Breast epithelium (tissue), 4 donors: ENCODE measurements around the gene KCNN3. TPM values are rescaled to one million over a fixed set of nuclear protein-coding genes. Genes with fewer than 3 reads are reported as not detected.

ENCODE experiments used
- DNase-seq, 2 donors: peaks; one replicate each; pipeline ENCODE4 v3.0.0-alpha.2; 2019; ENCODE audit warnings: low spot score in 2 of 2
- H3K27ac ChIP-seq, 2 donors: fragments of 200-600 bp; sonication (generic) in 1 of 2; one replicate each; pipeline ENCODE4 v1.5.1; 2016 to 2019; ENCODE audit warnings: mild to moderate bottlenecking in 1 of 2
- H3K27me3 ChIP-seq, 2 donors: fragments of 200-600 bp; sonication (generic) in 1 of 2; one replicate each; pipeline versions ENCODE4 v1.5.1 to v1.6.0; 2017 to 2019; ENCODE audit warnings: control low read depth in 1 of 2, mild to moderate bottlenecking in 1 of 2
- H3K36me3 ChIP-seq: fragments of 200-600 bp; one replicate; pipeline ENCODE4 v1.5.1; 2019
- H3K4me1 ChIP-seq, 2 donors: fragments of 200-600 bp; sonication (generic); one replicate each; pipeline ENCODE4 v1.5.1; 2016 to 2019; ENCODE audit warnings: control low read depth in 1 of 2
- H3K4me3 ChIP-seq, 3 donors: fragments of 200-600 bp; sonication (generic); 1 replicate in 2 of 3; 2 replicates in 1 of 3; pipeline ENCODE4 v1.5.1; 2016 to 2019; ENCODE audit warnings: mild to moderate bottlenecking in 3 of 3, moderate library complexity in 2 of 3
- H3K9me3 ChIP-seq, 2 donors: fragments of 200-600 bp; sonication (generic) in 1 of 2; one replicate each; pipeline ENCODE4 v1.5.1; 2016 to 2019; ENCODE audit warnings: control low read depth in 1 of 2
- CTCF ChIP-seq, 3 donors: fragments of 450-650 bp; IDR thresholded peaks; one replicate each; pipeline ENCODE4 v1.5.1; 2016 to 2017; ENCODE audit warnings: antibody characterized with exemption in 3 of 3, mild to moderate bottlenecking in 3 of 3, moderate library complexity in 3 of 3
- POLR2A ChIP-seq: fragments of 450-650 bp; IDR thresholded peaks from one replicate; pipeline ENCODE4 v1.6.1; 2016; ENCODE audit warnings: antibody characterized with exemption, mild to moderate bottlenecking, moderate library complexity
- POLR2AphosphoS5 ChIP-seq, 3 donors: sonication (generic); formaldehyde crosslinking; IDR thresholded peaks; one replicate each; pipeline ENCODE4 v1.6.1; 2017; ENCODE audit warnings: antibody characterized with exemption in 3 of 3
- intact Hi-C: fragments of 100-400 bp; cut with DNase I; formaldehyde crosslinking; loops from one replicate; pipeline ENCODE4 v1.15.1; 2023; ENCODE audit warnings: low total_unique reads
- total RNA-seq, 3 donors: library from RNA; depleted of rRNA; stranded (reverse); fragments of >200 nt; gene quantifications; one replicate each; pipeline ENCODE4 v1.1.0, GENCODE V29; 2016

Gene KCNN3
- total RNA-seq, 3 donors from 2014 or later = 0.96 to 1.6 (median 1.0) TPM

GRCh38 chr1:154661110-154661509 is 209.0 kb downstream of the KCNN3 start:
- Histone ChIP-seq H3K27me3 (no peaks in the 10 kb centered on the region), H3K27ac (no peak overlapping the region), H3K4me1 (no peaks in the 10 kb centered on the region), H3K36me3 (no peaks in the 10 kb centered on the region), H3K9me3 (no peaks in the 10 kb centered on the region), H3K4me3 (no peak overlapping the region)
- TF ChIP-seq POLR2A = no peak
- TF ChIP-seq POLR2AphosphoS5 (IDR thresholded peaks at IDR 0.05) = no peak
- no peak for TF ChIP-seq CTCF (IDR thresholded peaks at IDR 0.05)
- no peak for DNase-seq
- intact Hi-C loops = no loop called here

GRCh38 chr1:154659823-154660592 is 210.1 kb downstream of the KCNN3 start:
- Histone ChIP-seq H3K4me1 (no peaks in the 10 kb centered on the region), H3K27me3 (no peaks in the 10 kb centered on the region), H3K4me3 (no peak overlapping the region), H3K36me3 (no peaks in the 10 kb centered on the region), H3K9me3 (no peaks in the 10 kb centered on the region), H3K27ac (no peak overlapping the region)
- TF ChIP-seq CTCF (IDR thresholded peaks at IDR 0.05) (no peak), POLR2A (no peak), POLR2AphosphoS5 (IDR thresholded peaks at IDR 0.05) (no peak)
- no peak for DNase-seq
- intact Hi-C loops = no loop called here

GRCh38 chr1:154657556-154657955 is 212.5 kb downstream of the KCNN3 start:
- Histone ChIP-seq H3K27me3 (no peaks in the 10 kb centered on the region), H3K4me1 (no peaks in the 10 kb centered on the region), H3K9me3 (no peaks in the 10 kb centered on the region), H3K4me3 (no peak overlapping the region), H3K36me3 (no peaks in the 10 kb centered on the region), H3K27ac (no peak overlapping the region)
- intact Hi-C loops = no loop called here
- no peak for TF ChIP-seq POLR2A
- no peak for TF ChIP-seq POLR2AphosphoS5 (IDR thresholded peaks at IDR 0.05)
- no peak for TF ChIP-seq CTCF (IDR thresholded peaks at IDR 0.05)
- DNase-seq = no peak

- no peak overlapping the region for H3K4me3 ChIP-seq
- intact Hi-C loops = no loop called here
- DNase-seq = no peak
- H3K27me3 ChIP-seq = no peaks in the 10 kb centered on the region
- H3K4me1 ChIP-seq = no peaks in the 10 kb centered on the region
- no peak for TF ChIP-seq POLR2A
- no peak for TF ChIP-seq POLR2AphosphoS5 (IDR thresholded peaks at IDR 0.05)
- TF ChIP-seq CTCF (IDR thresholded peaks at IDR 0.05) = no peak
- no peaks in the 10 kb centered on the region for H3K9me3 ChIP-seq
- H3K36me3 ChIP-seq = no peaks in the 10 kb centered on the region
- no peak overlapping the region for H3K27ac ChIP-seq
Observed at GRCh38 chr1:154652893-154653292, 217.2 kb downstream of the KCNN3 start.

Other genes starting within 250 kb of the KCNN3 start
- gene PMVK, start 66.4 kb upstream of the KCNN3 start, total RNA-seq = 10 to 100 TPM; 15.0 to 16.7 (median 16.4) TPM
- 100 to 1,000 TPM in 2 of 3 donors, 10 to 100 TPM in 1; 79.3 to 156 (median 105) TPM for gene PBXIP1, start 85.8 kb upstream of the KCNN3 start, total RNA-seq
- gene PYGO2, start 91.5 kb upstream of the KCNN3 start, total RNA-seq = 10 to 100 TPM; 14.6 to 26.2 (median 20.3) TPM
- gene SHC1, start 100.5 kb upstream of the KCNN3 start, total RNA-seq = 100 to 1,000 TPM in 2 of 3 donors, 10 to 100 TPM in 1; 94.4 to 177 (median 134) TPM
- 100 to 1,000 TPM in 1 of 3 donors, 10 to 100 TPM in 2; 44.6 to 104 (median 47.3) TPM for gene CKS1B, start 104.4 kb upstream of the KCNN3 start, total RNA-seq
- gene FLAD1, start 113.1 kb upstream of the KCNN3 start, total RNA-seq = 10 to 100 TPM; 27.0 to 42.7 (median 39.3) TPM
- not detected for gene LENEP, start 123.3 kb upstream of the KCNN3 start, total RNA-seq
- gene ZBTB7B, start 132.5 kb upstream of the KCNN3 start, total RNA-seq = 10 to 100 TPM; 45.6 to 82.5 (median 53.4) TPM
- gene DCST2, start 163.5 kb upstream of the KCNN3 start, total RNA-seq = 1 to 10 TPM in 2 of 3 donors, under 1 TPM in 1; 0.48 to 4.4 (median 3.3) TPM
- gene DCST1, start 163.5 kb upstream of the KCNN3 start, total RNA-seq = under 1 TPM; 0.16 to 0.66 (median 0.44) TPM
- 100 to 1,000 TPM in 2 of 3 donors, 10 to 100 TPM in 1; 97.8 to 155 (median 109) TPM for gene ADAM15, start 181.0 kb upstream of the KCNN3 start, total RNA-seq
- gene EFNA4, start 193.5 kb upstream of the KCNN3 start, total RNA-seq = 10 to 100 TPM in 2 of 3 donors, 1 to 10 TPM in 1; 4.8 to 26.6 (median 23.9) TPM
- 1 to 10 TPM; 1.6 to 7.2 (median 6.6) TPM for gene EFNA3, start 208.6 kb upstream of the KCNN3 start, total RNA-seq